HepG2 (cell line): ENCODE results near the gene RBP5. TPM values are rescaled to one million over a fixed set of nuclear protein-coding genes. Genes with fewer than 3 reads are reported as not detected.

ENCODE experiments used
- ETV5 ChIP-seq: IDR thresholded peaks from 2 replicates; pipeline ENCODE4 v1.6.1; 2018; ENCODE audit warnings: missing biosample characterization, missing genetic modification reagents, inconsistent platforms, borderline replicate concordance
- HDAC6 ChIP-seq: fragments of 200-600 bp; sonication (generic); IDR thresholded peaks from 2 replicates; pipeline ENCODE4 v1.7.0; 2017; ENCODE audit warnings: mild to moderate bottlenecking, antibody characterized with exemption, low read length, low read depth
- HNRNPL ChIP-seq: fragments of 200-400 bp; formaldehyde crosslinking; IDR thresholded peaks from 2 replicates; pipeline ENCODE4 v1.6.1; 2017; ENCODE audit warnings: mild to moderate bottlenecking, low read depth, low read length
- JDP2 ChIP-seq: sonication (generic); formaldehyde crosslinking; IDR thresholded peaks from 2 replicates; pipeline ENCODE4 v1.8.1; 2022; ENCODE audit warnings: missing genetic modification reagents, borderline replicate concordance
- KMT2A ChIP-seq: sonication (generic); formaldehyde crosslinking; IDR thresholded peaks from 2 replicates; pipeline ENCODE4 v1.4.0; 2020; ENCODE audit warnings: missing genetic modification reagents
- MAF1 ChIP-seq: sonication (generic); formaldehyde crosslinking; IDR thresholded peaks from 2 replicates; pipeline ENCODE4 v1.5.0; 2020; ENCODE audit warnings: missing genetic modification reagents, borderline replicate concordance
- MED13 ChIP-seq: sonication (generic); formaldehyde crosslinking; IDR thresholded peaks from 2 replicates; pipeline ENCODE4 v1.5.0; 2020; ENCODE audit warnings: missing genetic modification reagents
- NR2F6 ChIP-seq, 2 experiments: IDR thresholded peaks; 2 replicates each; pipeline ENCODE4 v1.6.1; 2016; ENCODE audit warnings: antibody characterized with exemption in 1 of 2, mild to moderate bottlenecking in 1 of 2
- PRDM15 ChIP-seq: sonication (generic); formaldehyde crosslinking; IDR thresholded peaks from 2 replicates; pipeline ENCODE4 v1.4.0; 2020; ENCODE audit warnings: missing genetic modification reagents
- RNF2 ChIP-seq: fragments of 450-650 bp; conservative IDR thresholded peaks from 2 replicates; pipeline ENCODE4 v1.6.1; 2016; ENCODE audit warnings: low read depth
- SATB2 ChIP-seq: sonication (generic); formaldehyde crosslinking; IDR thresholded peaks from 2 replicates; pipeline ENCODE4 v1.5.0; 2020; ENCODE audit warnings: missing genetic modification reagents
- TARDBP ChIP-seq: sonication (generic); formaldehyde crosslinking; IDR thresholded peaks from 2 replicates; pipeline ENCODE4 v1.8.0; 2022; ENCODE audit warnings: mild to moderate bottlenecking, missing genetic modification reagents
- TOE1 ChIP-seq: sonication (generic); formaldehyde crosslinking; IDR thresholded peaks from 2 replicates; pipeline ENCODE4 v1.4.0; 2020; ENCODE audit warnings: mild to moderate bottlenecking, missing genetic modification reagents
- YEATS2 ChIP-seq: sonication (generic); formaldehyde crosslinking; IDR thresholded peaks from 2 replicates; pipeline ENCODE4 v1.4.0; 2020; ENCODE audit warnings: missing genetic modification reagents, borderline replicate concordance
- ZNF33A ChIP-seq: sonication (generic); formaldehyde crosslinking; IDR thresholded peaks from 2 replicates; pipeline ENCODE4 v1.5.1; 2020; ENCODE audit warnings: missing genetic modification reagents, mild to moderate bottlenecking, moderate library complexity, borderline replicate concordance
- ZNF382 ChIP-seq: sonication (generic); formaldehyde crosslinking; IDR thresholded peaks from 2 replicates; pipeline ENCODE4 v1.5.0; 2020; ENCODE audit warnings: missing genetic modification reagents, mild to moderate bottlenecking, borderline replicate concordance
- ZNF678 ChIP-seq: sonication (generic); formaldehyde crosslinking; IDR thresholded peaks from 2 replicates; pipeline ENCODE4 v1.4.0; 2020; ENCODE audit warnings: mild to moderate bottlenecking, missing genetic modification reagents
- ZNF775 ChIP-seq: sonication (generic); formaldehyde crosslinking; IDR thresholded peaks from 2 replicates; pipeline ENCODE4 v1.4.0; 2020; ENCODE audit warnings: missing genetic modification reagents, mild to moderate bottlenecking, moderate library complexity, borderline replicate concordance
- ZSCAN30 ChIP-seq: sonication (generic); formaldehyde crosslinking; IDR thresholded peaks from 2 replicates; pipeline ENCODE4 v1.5.0; 2020; ENCODE audit warnings: mild to moderate bottlenecking, missing genetic modification reagents
- polyA plus RNA-seq, 8 experiments: library from polyadenylated mRNA; depleted of rRNA in 3 of 8; stranded (reverse) in 7 of 8; unstranded in 1 of 8; fragments of >200 nt; fragmentation: Illumina TruSeq in 4 of 8; extraction: Trizol in 4 of 8; gene quantifications; 2 replicates each; pipeline versions ENCODE4 v1.2.1 to v1.2.3, GENCODE V29; 2011 to 2016; ENCODE audit warnings: low read depth in 4 of 8, missing spikeins in 1 of 8, mixed read lengths in 1 of 8; ENCODE audit not compliant: insufficient read depth in 1 of 8
- total RNA-seq, 5 experiments: library from RNA; depleted of rRNA; stranded (reverse); fragments of >200 nt; fragmentation: Illumina TruSeq; extraction: Trizol; gene quantifications; 2 replicates each; pipeline ENCODE4 v1.2.3, GENCODE V29; 2016; ENCODE audit warnings: low read depth in 1 of 5
- TF ChIP-seq, protein P1 (sequence below): sonication (generic); formaldehyde crosslinking; IDR thresholded peaks from 2 replicates; pipeline ENCODE4 v1.5.1; 2020; ENCODE audit warnings: missing genetic modification reagents, mild to moderate bottlenecking, borderline replicate concordance

Gene RBP5
- total and polyA plus RNA-seq, 2 of the 13 experiments (the other 11 are each of a cell fraction or from before 2014, with no cell fraction given) = 13.8 to 19.8 TPM

GRCh38 chr12:7127916-7128626 lies 618 bp downstream of the RBP5 start (continued):
- TF ChIP-seq PRDM15 (no peak), MAF1 (CRISPR knock-in tag) (no peak), ZNF678 (CRISPR knock-in tag) (no peak), NR2F6 (IDR thresholded peaks at IDR 0.05) (peak; percentile 77), NR2F6 (CRISPR knock-in tag; IDR thresholded peaks at IDR 0.05) (no peak), HDAC6 (no peak), TOE1 (CRISPR knock-in tag) (no peak), KMT2A (CRISPR knock-in tag) (no peak; the same call in 1 of the 2 replicates), ZNF33A (CRISPR knock-in tag) (no peak), TARDBP (CRISPR knock-in tag) (0 out of 2 replicates have a peak, but pooled peaks have one; percentile 65), JDP2 (no peak), MED13 (CRISPR knock-in tag) (no peak), HNRNPL (peak; percentile 47; the same call in 1 of the 2 replicates), RNF2 (no peak), YEATS2 (CRISPR knock-in tag) (no peak), ETV5 (CRISPR knock-in tag) (peak; percentile 60), ZSCAN30 (CRISPR knock-in tag) (no peak), ZNF382 (CRISPR knock-in tag) (no peak), ZNF775 (no peak), SATB2 (CRISPR knock-in tag) (no peak)
- TF ChIP-seq, protein P1, sequence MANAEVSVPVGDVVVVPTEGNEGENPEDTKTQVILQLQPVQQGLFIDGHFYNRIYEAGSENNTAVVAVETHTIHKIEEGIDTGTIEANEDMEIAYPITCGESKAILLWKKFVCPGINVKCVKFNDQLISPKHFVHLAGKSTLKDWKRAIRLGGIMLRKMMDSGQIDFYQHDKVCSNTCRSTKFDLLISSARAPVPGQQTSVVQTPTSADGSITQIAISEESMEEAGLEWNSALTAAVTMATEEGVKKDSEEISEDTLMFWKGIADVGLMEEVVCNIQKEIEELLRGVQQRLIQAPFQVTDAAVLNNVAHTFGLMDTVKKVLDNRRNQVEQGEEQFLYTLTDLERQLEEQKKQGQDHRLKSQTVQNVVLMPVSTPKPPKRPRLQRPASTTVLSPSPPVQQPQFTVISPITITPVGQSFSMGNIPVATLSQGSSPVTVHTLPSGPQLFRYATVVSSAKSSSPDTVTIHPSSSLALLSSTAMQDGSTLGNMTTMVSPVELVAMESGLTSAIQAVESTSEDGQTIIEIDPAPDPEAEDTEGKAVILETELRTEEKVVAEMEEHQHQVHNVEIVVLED (CRISPR knock-in tag) = peak; percentile 25; the same call in 1 of the 2 replicates
